GM19023 (cell line): ENCODE measurements around the gene PNKD.
"Not testable (repeated sequence)": the region's sequence is repeated elsewhere in the genome, so short reads cannot be mapped to it uniquely, and the experiment has no call there.

Source experiments
- ATAC-seq: cut with Tn5 transposase; IDR thresholded peaks from one replicate; pipeline ENCODE4 v1.9.1; 2021; ENCODE audit warnings: mild to moderate bottlenecking, moderate library complexity; ENCODE audit not compliant: unreplicated experiment

The PNKD gene

DNA sequence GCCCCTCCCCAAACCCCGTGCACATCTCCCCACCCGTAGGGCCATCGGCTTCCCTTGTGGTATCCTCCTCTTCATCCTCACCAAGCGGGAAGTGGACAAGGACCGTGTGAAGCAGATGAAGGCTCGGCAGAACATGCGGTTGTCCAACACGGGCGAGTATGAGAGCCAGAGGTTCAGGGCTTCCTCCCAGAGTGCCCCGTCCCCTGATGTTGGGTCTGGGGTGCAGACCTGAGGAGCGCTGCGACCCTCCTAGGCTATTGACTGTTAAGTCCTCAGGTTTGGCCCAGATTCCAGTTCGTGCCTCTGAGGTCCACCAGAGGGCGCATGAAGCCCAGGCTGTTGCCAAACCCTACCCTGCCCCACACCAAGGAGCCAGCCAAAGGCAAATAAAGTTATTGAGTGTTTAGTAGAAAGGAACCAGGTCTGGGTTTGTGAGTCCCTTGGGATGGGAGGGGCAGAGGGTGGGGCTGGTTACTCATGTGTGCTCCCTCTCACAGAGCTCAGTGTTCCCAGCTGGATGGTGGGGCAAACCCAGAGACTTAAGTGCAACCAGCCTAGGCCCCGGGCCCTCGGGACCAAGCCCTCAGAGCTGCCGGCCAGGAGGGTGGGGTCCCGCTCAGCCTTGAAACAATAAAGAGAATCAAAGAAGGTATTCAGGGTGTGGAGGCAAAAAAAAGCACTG is 2.4 kb downstream of the PNKD start:
- ATAC-seq = no peak

DNA sequence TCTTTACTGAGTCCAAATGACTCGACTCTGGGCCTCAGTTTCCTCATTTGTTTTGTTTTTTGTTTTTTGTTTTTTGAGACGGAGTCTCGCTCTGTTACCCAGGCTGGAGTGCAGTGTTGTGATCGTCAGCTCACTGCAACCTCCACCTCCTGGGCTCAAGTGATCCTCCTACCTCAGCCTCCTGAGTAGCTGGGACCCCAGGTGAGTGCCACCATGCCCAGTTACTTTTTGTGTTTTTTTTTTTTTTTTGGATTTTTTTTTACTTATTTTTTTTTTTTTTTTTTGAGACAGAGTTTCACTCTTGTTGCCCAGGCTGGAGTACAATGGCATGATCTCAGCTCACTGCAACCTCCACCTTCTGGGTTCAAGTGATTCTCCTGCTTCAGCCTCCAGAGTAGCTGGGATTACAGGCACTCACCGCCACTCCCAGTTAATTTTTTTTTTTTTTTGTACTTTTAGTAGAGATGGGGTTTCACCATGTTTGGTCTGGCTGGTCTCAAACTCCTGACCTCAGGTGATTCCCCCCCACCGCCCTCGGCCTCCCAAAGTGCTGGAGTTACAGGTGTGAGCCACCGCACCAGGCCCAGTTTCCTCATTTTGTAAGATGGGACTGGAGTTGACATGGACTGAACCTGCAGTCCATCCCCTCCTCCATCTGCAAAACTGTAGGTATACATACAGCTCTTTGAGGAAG is 3.0 kb downstream of the PNKD start:
- not testable (repeated sequence) for ATAC-seq

DNA sequence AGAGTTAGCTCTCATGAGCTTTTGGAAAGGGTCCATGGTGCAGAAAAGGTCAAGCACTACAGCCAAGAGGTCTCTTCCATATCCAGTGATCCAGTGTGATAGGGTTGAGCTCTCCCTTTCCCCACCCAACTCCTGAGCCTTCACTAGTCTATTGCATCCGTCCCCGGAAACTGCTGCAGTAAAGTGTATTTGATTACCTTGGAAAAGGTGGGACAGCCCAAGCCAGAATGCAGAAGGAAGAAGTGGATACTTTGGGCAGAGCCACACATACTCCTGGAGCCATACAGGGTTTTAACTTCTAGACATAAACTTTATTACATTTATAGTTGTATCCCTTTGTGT is 3.6 kb downstream of the PNKD start:
- no peak for ATAC-seq

DNA sequence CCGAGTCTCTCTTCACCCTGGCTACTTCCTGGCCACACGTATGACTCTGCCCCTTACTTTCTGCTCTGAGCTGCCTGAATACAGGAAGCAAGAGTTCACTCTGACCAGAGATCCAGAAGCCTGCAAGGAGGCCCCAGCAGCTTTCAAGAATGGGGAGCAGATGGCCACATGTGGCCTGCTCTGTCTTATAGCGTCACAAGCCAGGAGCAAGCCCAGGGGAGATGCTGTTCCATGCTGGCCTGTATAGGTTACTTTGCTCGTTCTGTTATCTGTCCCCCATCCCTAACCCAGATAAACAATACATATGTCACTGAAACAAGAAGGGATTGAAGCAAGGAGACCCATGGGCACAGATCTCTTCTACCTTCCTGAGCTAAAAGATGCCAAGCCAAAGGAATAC is 4.3 kb downstream of the PNKD start:
- ATAC-seq = no peak

DNA sequence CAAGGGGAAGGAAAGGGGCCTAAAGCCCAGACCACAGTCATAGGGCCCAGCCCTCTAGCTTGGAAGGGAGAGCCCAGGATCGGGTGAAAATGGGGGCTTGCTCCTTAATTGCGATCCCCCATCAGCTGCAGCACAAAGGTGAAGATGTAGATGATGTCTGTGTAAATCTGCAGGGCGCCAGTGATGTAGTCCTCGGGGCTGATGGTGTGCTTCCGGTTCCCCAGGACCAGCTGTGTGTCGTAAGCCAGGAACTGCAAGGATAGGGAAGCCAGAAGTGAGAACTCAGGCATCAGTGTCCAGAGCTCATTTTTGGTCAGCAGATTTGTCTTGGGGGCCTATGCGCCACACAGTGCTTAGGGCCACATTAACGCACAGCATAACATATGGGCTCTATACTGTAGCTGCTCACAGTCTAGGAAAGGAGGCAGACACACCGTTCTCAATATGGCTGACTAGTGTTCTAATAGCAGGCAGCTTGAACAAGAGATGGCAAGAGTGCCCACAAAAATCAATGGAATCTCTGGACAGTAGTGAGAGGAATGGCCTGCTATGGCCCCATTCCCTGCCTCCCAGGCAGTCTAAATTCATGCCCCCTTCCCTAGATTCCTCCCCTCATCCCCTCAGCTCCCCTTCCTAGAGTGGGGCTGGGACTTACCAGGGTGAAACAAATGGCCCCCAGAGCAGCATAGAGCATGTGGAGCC is 5.2 kb downstream of the PNKD start:
- ATAC-seq = no peak

DNA sequence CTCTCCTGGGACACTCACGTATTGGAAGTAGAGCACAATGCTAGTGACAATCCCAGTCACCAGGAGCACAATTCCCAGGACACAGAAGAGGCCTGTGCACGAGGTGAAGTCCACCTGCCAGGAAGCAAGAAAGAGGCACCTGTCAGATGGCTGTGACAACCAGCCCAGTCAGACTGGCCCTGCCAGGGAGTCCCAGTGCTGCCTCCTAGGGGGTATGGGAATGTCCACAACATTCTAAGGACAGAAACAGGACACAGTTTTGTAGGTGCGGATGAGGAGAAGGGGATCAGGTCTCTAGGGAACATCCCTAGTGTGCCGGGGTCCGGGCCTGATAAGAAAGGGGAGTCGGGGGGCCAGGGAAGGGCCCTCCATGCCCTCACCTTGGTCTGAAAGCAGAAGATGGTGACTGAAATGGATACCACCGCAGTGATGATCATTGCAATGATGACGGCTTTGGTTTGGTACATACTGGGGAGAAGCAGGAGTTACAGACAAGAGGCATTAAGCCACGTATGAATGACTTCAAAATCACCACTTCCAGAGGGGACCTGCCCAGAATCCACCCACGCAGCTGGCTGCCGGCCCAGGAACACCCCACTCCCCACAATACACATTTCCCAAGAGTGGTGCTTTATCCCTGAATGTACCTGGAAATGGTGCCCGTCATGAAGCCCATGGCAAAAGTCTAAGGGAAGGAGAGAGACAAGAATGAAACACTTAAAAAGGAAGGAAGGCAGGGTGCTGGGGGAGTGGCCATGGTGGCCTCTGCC is 6.9 kb downstream of the PNKD start:
- ATAC-seq = no peak

DNA sequence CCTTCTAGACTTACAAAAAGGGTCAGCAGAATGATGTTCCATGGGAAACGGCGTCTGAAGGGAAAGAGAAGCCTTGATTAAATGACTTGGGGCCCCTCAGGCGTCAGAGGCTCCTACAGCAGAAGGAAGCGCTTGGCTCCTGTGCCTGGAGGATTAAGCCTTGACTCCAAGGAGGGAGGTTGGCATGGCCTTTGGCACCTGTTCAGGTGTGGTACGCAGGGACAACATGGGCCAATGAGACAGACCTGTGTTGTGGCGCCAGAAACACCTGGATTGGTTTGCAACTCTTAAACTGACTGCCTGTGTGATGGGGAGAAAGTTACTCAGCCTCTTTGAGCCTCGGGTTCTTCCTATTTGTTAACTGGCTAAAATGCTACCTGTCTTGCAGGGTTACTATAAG is 7.6 kb downstream of the PNKD start:
- ATAC-seq = no peak

DNA sequence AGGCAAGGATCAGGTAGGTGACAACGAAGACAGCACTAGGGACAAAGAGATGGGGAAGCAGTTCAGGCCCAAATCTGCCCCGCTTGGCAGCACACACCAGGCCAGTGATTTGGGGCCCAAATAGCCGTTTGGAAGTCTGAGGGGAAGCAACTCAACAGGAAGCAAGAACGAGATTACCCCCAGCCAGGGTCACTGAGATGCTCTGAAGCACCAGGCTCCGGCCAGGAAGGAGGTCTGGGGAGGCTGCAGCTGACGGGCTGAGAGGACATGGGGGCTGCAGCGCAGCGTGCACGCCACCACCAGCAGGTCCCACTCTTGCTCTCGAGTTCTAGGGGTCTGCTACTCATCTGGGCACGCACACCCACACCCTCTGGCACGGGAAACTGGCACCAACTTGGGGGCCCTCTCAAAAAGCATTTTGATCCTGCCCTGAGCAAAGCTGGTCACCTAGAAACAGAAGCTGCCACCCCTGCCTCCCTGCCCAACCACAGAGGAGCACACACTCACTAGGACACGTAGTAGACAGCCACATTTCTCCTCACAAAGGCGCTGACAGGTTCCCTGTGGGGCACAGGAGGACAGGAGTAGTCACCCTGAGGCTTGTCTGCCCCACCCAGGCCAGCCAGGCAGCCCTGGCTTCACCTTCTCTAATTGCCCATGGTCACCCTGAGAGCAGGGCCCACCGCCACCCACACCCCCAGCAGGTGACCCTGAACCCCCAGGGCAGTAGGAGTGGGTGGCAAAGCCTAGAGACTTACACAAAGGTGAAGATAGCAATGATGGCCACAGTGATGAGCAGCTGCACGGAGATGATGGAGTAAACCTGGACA is 8.4 kb downstream of the PNKD start:
- no peak for ATAC-seq

DNA sequence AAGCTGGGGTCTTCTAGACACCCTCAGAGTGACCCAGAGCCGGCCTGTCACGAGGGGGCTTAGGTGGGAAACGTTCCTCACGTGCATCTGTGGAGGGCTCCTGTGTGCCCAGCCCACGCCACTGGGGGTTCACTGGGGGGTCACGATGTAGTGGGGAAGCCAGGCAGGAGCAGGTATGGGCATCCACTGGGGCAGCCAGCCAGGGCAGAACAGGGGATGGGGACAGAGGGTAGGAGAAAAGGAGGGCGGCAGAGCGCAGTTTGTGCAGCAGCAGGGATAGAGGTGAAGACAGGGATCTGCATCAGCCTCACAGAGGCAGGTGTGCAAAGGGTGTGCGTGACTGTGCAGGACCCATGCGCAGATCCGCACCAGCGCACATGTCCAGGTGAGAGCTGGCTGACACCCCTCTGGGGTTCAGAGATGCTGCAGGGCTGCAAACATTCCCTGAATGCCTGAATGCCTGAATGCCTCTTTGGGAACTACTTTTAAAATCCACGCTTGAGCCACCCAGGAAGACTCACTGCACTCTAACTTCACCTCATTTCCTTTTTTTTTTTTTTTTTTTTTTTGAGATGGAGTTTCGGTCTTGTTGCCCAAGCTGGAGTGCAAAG is 10.0 kb downstream of the PNKD start:
- no peak for ATAC-seq

DNA sequence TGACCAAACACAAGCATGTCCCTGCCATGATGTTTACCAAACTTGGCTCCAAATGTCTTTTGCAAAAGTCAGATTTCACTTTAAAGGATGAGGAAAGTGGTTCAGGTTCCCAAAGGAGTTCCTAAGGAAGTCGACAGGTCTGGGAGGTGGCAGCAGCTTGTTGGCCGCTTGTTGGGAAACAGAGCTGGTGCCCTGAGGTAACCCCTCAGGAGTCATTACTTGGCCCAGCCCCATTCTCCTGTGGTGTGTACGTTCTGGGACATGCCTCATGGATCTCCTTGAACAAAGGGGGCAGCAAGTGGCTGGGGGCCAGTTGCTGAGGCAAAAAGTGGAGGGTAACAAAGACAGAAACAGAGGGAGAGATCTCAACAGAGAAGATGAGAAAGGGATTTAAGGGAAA is 11.1 kb downstream of the PNKD start:
- no peak for ATAC-seq

DNA sequence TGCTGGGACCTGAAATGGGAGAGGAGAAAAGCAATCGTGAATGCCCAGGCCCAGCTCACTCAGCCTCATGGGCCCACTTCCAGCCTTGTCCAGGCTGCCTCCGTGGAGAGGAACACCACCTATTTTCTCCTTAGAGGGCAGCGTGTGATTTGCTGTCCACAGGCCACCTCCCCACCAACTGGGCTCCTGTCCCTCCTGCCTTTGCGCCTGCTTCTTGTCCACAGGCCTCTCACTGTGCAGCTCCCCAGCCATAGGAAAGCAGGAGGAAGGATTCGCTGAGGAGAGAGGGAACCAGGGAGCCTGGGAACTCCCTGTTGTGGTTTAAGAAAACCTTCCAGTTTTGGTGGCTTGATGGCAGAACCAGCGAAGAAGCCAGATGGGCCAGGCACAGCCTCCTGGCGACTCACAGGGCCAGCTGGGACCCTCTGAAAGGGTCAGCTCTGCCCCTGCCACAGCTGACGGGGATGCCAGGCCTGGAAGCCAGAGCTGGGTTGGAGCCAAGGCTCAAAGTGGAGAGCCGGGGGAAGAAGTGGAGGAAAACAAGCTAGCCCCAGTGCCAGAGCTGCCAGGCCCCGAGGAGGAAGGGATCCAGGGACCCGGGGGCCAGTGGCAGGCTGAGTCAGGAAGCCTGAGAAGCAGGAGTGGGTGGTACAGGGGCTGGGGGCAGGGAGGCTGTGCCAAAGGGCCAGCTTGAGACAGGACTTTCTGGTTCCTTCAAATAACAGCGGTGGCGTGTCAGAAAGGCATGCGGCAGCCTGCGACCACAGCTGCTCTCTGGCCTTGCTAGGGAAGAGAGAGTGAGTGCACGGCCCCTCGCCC is 12.1 kb downstream of the PNKD start:
- no peak for ATAC-seq

DNA sequence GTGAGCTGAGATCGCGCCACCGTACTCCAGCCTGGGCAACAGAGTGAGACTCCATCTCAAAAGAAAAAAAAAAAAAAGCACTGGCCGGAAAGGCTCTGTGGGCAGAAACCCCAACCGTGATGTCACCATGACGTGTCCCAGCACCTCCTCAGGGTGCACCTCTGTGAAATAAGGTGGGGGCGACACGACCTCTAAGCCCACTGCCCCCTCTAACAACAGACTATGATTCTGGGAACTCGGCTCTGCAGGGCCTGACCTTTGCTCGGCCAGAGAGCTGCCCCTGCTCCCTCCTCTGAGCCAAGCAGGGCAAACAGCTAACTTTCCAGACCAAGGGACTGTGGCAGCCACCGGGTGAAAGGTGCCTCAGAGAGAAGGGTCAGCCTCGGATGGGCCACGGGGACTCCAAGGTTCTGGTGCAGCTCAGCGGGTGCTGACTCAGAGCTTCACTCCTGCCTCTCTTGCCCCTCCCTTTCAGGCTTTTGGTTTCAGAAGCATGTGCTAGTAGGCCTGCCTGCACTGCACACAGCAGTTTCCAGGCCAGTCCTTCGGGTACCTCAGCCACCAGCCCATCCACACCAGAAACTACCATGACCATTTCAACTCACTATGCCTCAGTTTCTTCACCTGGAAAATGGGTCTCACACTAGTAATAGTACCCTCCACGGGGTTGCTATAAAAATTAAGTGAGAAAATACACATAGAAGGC is 13.9 kb downstream of the PNKD start:
- ATAC-seq = peak; percentile 57

DNA sequence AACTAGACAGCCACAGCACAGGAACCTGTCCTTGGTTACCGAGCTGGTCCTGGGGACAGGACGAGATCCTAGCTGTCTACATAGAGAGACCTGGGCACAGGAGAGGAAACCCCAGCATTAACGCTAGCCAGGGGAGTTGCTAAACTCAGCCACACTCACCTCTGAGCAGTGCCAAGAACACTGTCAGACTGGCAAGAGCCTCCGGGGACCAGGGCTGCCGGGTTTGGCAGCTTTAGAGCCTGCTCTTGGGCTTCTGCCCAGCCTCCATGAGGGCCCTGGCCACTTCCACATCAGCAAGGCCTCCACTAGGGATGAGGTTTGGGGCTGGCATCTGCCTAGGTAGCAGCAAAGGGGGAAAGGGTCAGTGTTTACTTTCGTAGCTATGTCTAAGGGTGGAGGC is 15.3 kb downstream of the PNKD start:
- ATAC-seq = no peak

DNA sequence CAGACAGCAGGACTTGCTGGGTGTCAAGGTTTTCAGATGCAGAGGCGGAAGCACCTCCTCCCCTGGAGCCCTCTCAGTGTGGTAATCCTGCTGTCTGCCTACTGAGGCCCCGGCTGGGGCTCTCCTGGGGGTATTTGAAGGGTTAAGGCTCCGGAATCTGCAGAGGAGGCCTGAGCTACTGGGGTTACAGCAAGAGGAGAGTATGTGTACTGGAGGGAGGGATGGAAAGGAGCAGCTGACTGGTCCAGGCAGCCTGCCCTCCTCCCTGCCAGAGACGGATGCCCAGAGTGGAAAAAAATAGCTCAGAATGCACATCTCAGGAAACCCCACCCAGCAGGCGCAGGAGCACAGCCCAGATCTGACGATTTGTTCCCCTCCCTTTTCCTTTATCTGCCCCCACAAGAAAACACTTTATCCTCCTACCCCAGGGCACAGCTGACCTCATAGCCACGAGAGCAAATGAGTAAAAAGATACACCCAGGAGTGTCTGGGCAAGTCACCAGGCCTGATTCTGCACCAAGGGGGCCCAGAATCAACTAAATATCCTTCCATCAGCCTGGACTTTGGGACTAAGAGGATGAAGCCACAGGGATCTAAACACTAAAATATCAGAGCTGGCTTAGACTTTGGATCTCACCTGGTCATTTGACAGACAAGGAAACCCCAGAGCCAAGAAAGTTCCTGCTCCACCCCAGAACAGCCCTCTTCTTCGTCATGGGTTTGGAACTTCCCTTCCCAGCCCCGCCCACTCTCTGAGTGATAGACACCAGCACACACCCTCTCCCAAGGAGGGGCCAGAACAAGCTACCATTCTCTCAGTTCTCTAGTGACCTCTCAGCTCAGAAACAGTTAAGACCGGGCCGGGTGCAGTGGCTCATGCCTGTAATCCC is 16.5 kb downstream of the PNKD start:
- ATAC-seq = peak; percentile 61

DNA sequence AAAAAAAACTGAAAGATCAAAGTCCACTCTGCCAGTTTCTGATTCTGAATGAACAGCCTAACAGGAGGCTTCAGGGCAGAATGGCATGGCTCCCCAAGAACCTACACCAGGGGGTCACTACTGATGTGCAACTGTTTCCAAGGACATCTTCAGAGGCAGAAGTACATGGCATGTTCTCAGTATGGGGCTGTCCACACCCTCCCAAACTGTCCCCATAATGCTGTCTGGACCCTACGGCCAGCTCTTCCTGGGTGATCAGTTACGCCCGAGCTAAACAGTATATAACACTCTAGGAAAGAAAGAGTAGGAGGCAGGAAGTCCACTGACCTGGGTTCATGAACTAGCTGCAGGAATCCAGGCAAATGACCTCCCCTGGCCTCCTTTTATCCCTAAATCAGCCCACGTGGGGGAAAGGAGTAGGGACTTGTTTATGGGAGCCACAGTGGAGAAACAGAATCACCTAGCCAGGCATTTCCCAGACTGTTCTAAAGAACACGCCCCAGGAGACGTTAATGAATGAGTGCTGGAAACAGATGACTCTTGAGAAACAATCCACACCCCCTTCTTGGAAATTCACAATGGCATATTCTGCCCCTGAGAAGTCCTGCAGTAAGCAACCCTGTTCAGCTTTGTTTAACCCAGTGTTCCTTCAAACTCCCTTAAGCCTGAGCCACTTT is 19.5 kb downstream of the PNKD start:
- ATAC-seq = no peak

DNA sequence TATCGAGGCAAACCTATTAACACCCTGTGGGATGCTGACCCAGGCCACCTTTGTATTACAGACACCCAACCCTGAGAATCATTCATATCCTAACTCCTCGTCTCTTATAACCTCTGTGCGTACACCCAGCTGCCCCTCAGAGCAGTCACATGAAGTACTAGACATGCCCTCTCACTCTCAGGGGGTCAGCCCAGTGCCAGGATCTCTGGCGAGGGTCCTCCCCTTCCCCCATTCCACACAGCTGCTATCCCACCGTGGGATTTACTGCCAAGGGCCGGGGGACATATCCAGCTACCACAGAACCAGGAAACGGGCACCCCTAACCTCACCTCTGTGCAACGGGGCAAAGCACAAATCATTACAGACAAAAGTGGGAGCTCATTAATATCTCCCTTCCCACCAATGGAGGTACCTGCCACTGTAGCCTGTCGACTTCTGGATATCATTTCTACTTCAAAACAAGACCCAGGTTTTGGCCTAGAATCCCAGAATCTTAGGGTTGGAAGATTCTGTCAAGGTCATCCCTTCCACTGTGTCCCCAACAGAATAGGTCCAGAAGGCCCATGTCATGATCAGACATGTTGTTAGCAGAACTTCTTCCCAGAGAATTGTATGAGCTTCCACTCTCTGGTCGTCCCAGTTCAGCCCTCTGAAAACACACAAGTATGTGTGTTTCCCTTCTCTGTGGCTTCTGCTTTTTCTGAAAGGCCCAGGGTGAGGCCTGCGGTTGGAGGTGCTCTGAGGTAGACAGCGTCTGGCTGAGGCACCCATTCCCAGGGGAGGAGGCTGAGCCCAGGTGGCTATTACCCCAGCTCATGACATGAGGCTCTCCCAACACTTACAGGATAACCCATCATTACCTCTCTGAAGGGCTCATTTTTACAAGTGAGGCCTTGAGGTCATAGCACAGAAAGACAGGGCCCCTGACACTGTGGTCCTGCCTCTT is 20.3 kb downstream of the PNKD start:
- ATAC-seq = peak; percentile 43
